Skin epidermis (tissue), 12 donors: ENCODE data around the gene SLC26A6.
A peak's percentile ranks its signal among the peaks of the same experiment; 100 is the strongest.

Experiments used
- H3K27ac ChIP-seq, 21 experiments: fragments of 200-600 bp; sonication (generic) in 11 of 21; one replicate each; pipeline ENCODE4 v1.5.0; 2020; ENCODE audit warnings: mild to moderate bottlenecking in 3 of 21, inconsistent platforms in 2 of 21, moderate library complexity in 2 of 21
- H3K4me3 ChIP-seq, 7 experiments: fragments of 200-600 bp; sonication (generic) in 2 of 7; one replicate each; pipeline ENCODE4 v1.5.0; 2020; ENCODE audit warnings: inconsistent platforms in 2 of 7, mild to moderate bottlenecking in 2 of 7, moderate library complexity in 1 of 7

Gene SLC26A6

GRCh38 chr3:48591886-48592518 is 43.3 kb downstream of the SLC26A6 start:
- peak overlapping the region in 1 of 21 experiments; percentile 14 for H3K27ac ChIP-seq
- no peak overlapping the region for H3K4me3 ChIP-seq

DNA sequence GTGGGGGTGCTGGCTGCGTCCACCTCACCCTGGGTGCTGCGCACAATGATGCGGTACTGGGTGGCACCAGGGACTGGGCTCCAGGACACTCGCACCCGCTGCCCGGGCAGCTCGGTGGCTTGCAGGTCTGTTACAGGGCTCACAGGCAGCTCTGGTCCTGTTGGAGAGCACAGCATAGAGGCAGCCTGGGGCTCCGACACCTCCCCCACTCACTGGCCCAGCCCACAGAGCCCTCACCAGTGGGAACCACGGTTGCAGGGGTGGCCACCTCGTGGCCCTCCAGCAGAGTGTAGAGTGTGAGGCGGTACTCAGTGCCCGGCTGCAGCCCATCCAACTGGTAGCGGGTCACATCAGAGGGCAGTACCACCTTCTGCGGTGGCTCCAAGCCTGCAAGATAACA is 43.8 kb downstream of the SLC26A6 start:
- Histone ChIP-seq H3K4me3 (no peak overlapping the region), H3K27ac (peak overlapping the region in 1 of 21 experiments; percentile 14)

DNA sequence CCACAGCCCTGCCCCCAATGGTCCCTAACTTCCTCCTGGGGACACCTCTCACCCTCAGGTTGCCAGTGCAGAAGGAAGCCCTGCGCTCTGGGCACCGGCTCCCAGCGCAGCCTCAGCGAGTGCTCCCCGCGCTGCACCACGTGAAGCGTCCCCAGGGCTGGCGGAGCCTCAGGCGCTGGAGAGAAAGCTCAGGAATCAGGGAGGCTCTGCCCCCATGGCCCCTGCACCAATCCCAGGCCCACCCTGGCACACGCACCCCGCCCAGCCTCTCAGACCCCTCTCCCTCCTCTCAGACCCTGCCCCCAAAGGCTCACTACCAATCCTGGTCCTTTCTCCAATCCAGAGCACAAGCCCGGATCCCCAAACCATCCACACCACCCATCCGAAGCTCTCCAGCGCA is 47.0 kb downstream of the SLC26A6 start:
- Histone ChIP-seq H3K27ac (no peak overlapping the region), H3K4me3 (no peak overlapping the region)

DNA sequence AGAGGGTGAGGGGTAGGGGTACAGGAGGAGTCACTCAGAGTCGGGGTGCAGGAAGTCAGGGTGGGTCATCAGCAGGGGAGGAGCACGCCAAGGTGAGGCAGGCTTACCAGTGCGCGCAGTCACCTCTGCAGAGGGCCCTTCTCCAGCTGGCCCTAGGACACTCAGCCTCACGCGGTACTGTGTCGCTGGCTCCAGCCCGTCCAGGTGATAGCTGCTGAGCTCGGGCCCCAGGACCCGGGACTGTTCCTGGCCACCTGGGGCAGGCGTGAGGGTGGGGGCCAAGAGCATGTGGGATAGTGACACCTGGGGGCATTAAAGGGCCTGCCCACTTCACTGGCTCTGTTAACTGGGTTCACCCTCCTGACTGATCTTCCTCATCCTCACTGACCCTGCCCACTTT is 47.6 kb downstream of the SLC26A6 start:
- Histone ChIP-seq H3K27ac (no peak overlapping the region), H3K4me3 (no peak overlapping the region)

DNA sequence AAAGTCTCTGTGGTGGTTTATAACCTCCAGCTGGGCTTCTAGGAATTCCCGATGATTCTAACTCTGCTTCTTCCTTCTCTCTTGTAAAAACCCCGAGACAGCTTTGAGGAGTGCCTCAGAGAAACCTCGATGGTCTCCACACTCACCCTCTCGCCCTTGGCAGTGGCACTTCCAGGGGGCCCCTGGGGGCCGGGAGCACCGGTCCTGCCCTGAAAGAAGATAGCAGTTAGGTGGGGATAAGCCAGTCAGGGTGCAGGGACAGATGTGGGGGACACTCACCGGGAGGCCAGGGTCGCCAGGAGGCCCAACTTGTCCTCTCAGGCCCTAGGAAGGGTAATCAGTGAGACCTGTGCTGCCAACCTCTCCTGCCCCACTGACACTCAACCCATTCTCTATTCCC is 49.9 kb downstream of the SLC26A6 start:
- Histone ChIP-seq H3K4me3 (no peak overlapping the region), H3K27ac (peak overlapping the region in 1 of 21 experiments; percentile 48)

- H3K4me3 ChIP-seq = no peak overlapping the region
Observed at GRCh38 chr3:48584836-48585235, 50.4 kb downstream of the SLC26A6 start.

DNA sequence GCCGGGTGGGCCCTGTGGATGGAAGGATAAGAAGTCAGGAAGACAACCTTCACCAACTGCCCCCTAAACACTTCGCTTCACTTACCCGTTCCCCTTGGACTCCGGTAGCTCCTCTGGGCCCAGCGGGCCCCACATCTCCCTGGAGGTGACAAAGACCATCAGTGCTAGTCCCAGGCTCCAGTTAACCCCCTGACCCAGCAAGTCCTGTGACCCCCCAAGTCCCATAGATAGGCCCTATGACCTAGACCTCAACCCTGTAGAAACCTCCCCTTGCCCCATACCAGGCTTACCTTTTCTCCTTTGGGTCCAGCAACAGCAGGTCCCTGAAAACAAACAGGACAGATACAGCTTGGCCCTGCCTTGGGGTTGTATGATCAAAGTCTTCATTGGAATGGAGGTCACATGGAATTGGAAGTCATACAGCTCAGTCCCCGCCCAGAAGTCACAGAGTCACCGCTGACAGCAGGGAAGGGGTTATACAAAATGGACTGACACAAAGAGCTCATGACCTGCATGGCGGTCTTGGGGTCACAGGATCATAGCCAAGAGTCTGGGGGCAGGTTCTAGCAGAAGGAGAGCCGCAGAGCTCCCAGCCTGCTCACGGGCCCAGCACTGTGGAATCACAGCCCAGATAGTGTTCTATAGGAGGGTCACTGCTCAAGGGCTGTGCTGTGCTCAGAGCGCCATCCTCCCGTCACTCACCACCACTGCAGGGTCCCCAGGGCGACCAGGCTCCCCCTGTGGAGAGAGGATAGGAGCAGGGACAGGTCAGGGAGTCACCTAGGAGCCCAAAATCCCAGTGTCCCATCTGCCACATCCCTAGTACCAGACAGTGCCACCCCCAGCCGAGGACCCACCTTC is 53.4 kb downstream of the SLC26A6 start:
- peak overlapping the region in 3 of 21 experiments; percentile 16 to 61 (median 30) for H3K27ac ChIP-seq
- no peak overlapping the region for H3K4me3 ChIP-seq

More at GRCh38 chr3:48584836-48585235, 50.4 kb downstream of the SLC26A6 start:
- peak overlapping the region in 1 of 21 experiments; percentile 48 for H3K27ac ChIP-seq

- H3K27ac ChIP-seq = peak overlapping the region in 1 of 21 experiments; percentile 58
Observed at GRCh38 chr3:48576647-48577046, 58.6 kb downstream of the SLC26A6 start.

More at GRCh38 chr3:48576647-48577046, 58.6 kb downstream of the SLC26A6 start:
- no peak overlapping the region for H3K4me3 ChIP-seq
